H1 (cell line): ENCODE measurements around the gene ADM. TPM values are rescaled to one million over a fixed set of nuclear protein-coding genes. Genes with fewer than 3 reads are reported as not detected.

Source experiments
- CTCF ChIA-PET: fragments of 300-600 bp; sonication (Branson Sonifier 250); formaldehyde crosslinking; loops from one replicate; lab custom pipeline; 2021; ENCODE audit not compliant: partially characterized antibody; lab: Charles Lee
- POLR2A ChIA-PET: fragments of 300-600 bp; sonication (Branson Sonifier 250); formaldehyde crosslinking; loops from one replicate; lab custom pipeline; 2021; ENCODE audit warnings: inconsistent platforms; ENCODE audit not compliant: partially characterized antibody; lab: Charles Lee
- DNase-seq, 2 experiments: peaks; one replicate each; pipeline versions ENCODE4 v3.0.0 to v3.0.0-alpha.2; 2010 to 2022; ENCODE audit warnings: low spot score in 2 of 2, low read depth in 1 of 2, mixed read lengths in 1 of 2
- FAIRE-seq: peaks from 2 replicates; lab custom pipeline; 2011; peaks lifted over from hg19 to GRCh38; lab: Jason Lieb, UNC
- H2AFZ ChIP-seq: 2 replicates; pipeline ENCODE4 v1.8.1; 2012; ENCODE audit warnings: low read length, inconsistent platforms
- H2AK5ac ChIP-seq: 2 replicates; pipeline ENCODE4 v1.6.1; 2013; ENCODE audit warnings: low read depth, low read length
- H2BK120ac ChIP-seq: replicated peaks from 2 replicates; pipeline ENCODE3; 2013; ENCODE audit warnings: low read depth, low read length, inconsistent platforms
- H2BK12ac ChIP-seq: 2 replicates; pipeline ENCODE4 v1.6.1; 2013; ENCODE audit warnings: low read depth, low read length
- H2BK15ac ChIP-seq: 2 replicates; pipeline ENCODE4 v1.6.1; 2013; ENCODE audit warnings: low read length
- H2BK20ac ChIP-seq: 2 replicates; pipeline ENCODE4 v1.6.1; 2013; ENCODE audit warnings: low read length
- H2BK5ac ChIP-seq: 2 replicates; pipeline ENCODE4 v1.6.1; 2013; ENCODE audit warnings: low read depth, low read length
- H3K14ac ChIP-seq: 2 replicates; pipeline ENCODE4 v1.6.1; 2013; ENCODE audit warnings: inconsistent platforms; ENCODE audit not compliant: insufficient read length
- H3K18ac ChIP-seq: 2 replicates; pipeline ENCODE4 v1.6.1; 2013; ENCODE audit warnings: low read length; ENCODE audit errors: extremely low read depth
- H3K23ac ChIP-seq: 2 replicates; pipeline ENCODE4 v1.6.1; 2013; ENCODE audit warnings: inconsistent platforms; ENCODE audit not compliant: insufficient read length
- H3K23me2 ChIP-seq: 2 replicates; pipeline ENCODE4 v1.6.1; 2013; ENCODE audit warnings: low read depth, low read length
- H3K27ac ChIP-seq: 2 replicates; pipeline ENCODE4 v1.6.1; 2011; ENCODE audit warnings: low read depth, low read length, inconsistent platforms
- H3K27me3 ChIP-seq, 4 experiments: replicated peaks in 1 of 4; 1 replicate in 1 of 4; 2 replicates in 3 of 4; pipeline versions ENCODE4 v1.6.1 to v1.8.1; 2011 to 2013; ENCODE audit warnings: low read length in 3 of 4, mild to moderate bottlenecking in 3 of 4, inconsistent platforms in 2 of 4, mixed read lengths in 2 of 4, moderate library complexity in 1 of 4; ENCODE audit not compliant: control insufficient read depth in 3 of 4, insufficient read depth in 3 of 4; ENCODE audit errors: extremely low read depth in 1 of 4
- H3K36me3 ChIP-seq, 4 experiments: 2 replicates each; pipeline versions ENCODE4 v1.6.1 to v1.8.1; 2011 to 2013; ENCODE audit warnings: mild to moderate bottlenecking in 4 of 4, low read length in 3 of 4, moderate library complexity in 2 of 4, control low read depth in 1 of 4, inconsistent platforms in 1 of 4; ENCODE audit not compliant: insufficient read depth in 4 of 4, control insufficient read depth in 2 of 4
- H3K4ac ChIP-seq: replicated peaks from 2 replicates; pipeline ENCODE3; 2013; ENCODE audit warnings: low read length, low read depth, mixed read lengths, inconsistent platforms; ENCODE audit not compliant: insufficient read length
- H3K4me1 ChIP-seq, 4 experiments: replicated peaks in 1 of 4; 1 replicate in 1 of 4; 2 replicates in 3 of 4; pipeline versions ENCODE4 v1.6.1 to v1.8.1; 2011 to 2013; ENCODE audit warnings: low read length in 3 of 4, inconsistent platforms in 2 of 4, mixed read lengths in 1 of 4; ENCODE audit not compliant: insufficient read depth in 4 of 4, control insufficient read depth in 3 of 4
- H3K4me2 ChIP-seq, 2 experiments: 2 replicates each; pipeline versions ENCODE4 v1.6.1 to v1.8.1; 2011 to 2013; ENCODE audit warnings: low read depth in 2 of 2, low read length in 2 of 2, control low read depth in 1 of 2, inconsistent platforms in 1 of 2, mild to moderate bottlenecking in 1 of 2; ENCODE audit not compliant: insufficient read depth in 1 of 2
- H3K4me3 ChIP-seq, 4 experiments: fragments of 200-600, 300-600 bp in 1 of 4; sonication (generic), shearing (Covaris generic), sonication (Bioruptor Twin) in 1 of 4; 2 replicates each; pipeline versions ENCODE4 v1.5.1 to v1.8.1; 2011 to 2016; ENCODE audit warnings: low read length in 4 of 4, low read depth in 3 of 4, control low read depth in 2 of 4, inconsistent platforms in 2 of 4, mild to moderate bottlenecking in 2 of 4, mixed read lengths in 1 of 4, moderate library complexity in 1 of 4; ENCODE audit not compliant: insufficient read depth in 2 of 4; ENCODE audit errors: extremely low read depth in 1 of 4
- H3K56ac ChIP-seq: replicated peaks from 2 replicates; pipeline ENCODE3; 2013; ENCODE audit warnings: low read depth, mild to moderate bottlenecking, mixed read lengths, low read length, inconsistent platforms; ENCODE audit not compliant: insufficient read length
- H3K79me1 ChIP-seq: 2 replicates; pipeline ENCODE4 v1.6.1; 2013; ENCODE audit warnings: low read depth, low read length, control low read depth
- H3K79me2 ChIP-seq, 2 experiments: 2 replicates each; pipeline versions ENCODE4 v1.6.1 to v1.8.1; 2012 to 2013; ENCODE audit warnings: low read length in 2 of 2, mild to moderate bottlenecking in 2 of 2, inconsistent platforms in 1 of 2; ENCODE audit not compliant: insufficient read depth in 2 of 2, control insufficient read depth in 1 of 2
- H3K9ac ChIP-seq, 4 experiments: replicated peaks in 1 of 4; 1 replicate in 1 of 4; 2 replicates in 3 of 4; pipeline versions ENCODE4 v1.6.1 to v1.8.1; 2011 to 2013; ENCODE audit warnings: low read depth in 3 of 4, low read length in 3 of 4, control low read depth in 2 of 4, mild to moderate bottlenecking in 2 of 4, moderate library complexity in 2 of 4, inconsistent platforms in 1 of 4; ENCODE audit errors: extremely low read depth in 1 of 4
- H3K9me3 ChIP-seq, 2 experiments: 2 replicates each; pipeline versions ENCODE4 v1.6.1 to v1.8.1; 2012 to 2013; ENCODE audit warnings: mild to moderate bottlenecking in 2 of 2, moderate library complexity in 2 of 2, control low read depth in 1 of 2, inconsistent platforms in 1 of 2, low read depth in 1 of 2, low read length in 1 of 2, mixed read lengths in 1 of 2; ENCODE audit not compliant: insufficient read depth in 2 of 2
- H4K20me1 ChIP-seq, 2 experiments: replicated peaks in 1 of 2; 2 replicates each; pipeline versions ENCODE3 to v1.8.1; 2011 to 2013; ENCODE audit warnings: inconsistent platforms in 2 of 2, low read length in 2 of 2, mild to moderate bottlenecking in 1 of 2; ENCODE audit not compliant: insufficient read depth in 2 of 2, control insufficient read depth in 1 of 2
- H4K5ac ChIP-seq: 2 replicates; pipeline ENCODE4 v1.6.1; 2013; ENCODE audit warnings: low read length, low read depth, mixed read lengths, inconsistent platforms; ENCODE audit not compliant: insufficient read length
- H4K8ac ChIP-seq: 2 replicates; pipeline ENCODE4 v1.8.0; 2013; ENCODE audit warnings: mild to moderate bottlenecking, moderate library complexity, low read length, inconsistent platforms; ENCODE audit not compliant: insufficient read depth; ENCODE audit errors: extremely low read depth
- H4K91ac ChIP-seq: replicated peaks from 2 replicates; pipeline ENCODE3; 2013; ENCODE audit warnings: low read length, mixed read lengths, inconsistent platforms; ENCODE audit not compliant: insufficient read length
- ATF3 ChIP-seq: IDR thresholded peaks from 2 replicates; pipeline ENCODE4 v1.6.1; 2011; ENCODE audit warnings: low read depth, mild to moderate bottlenecking, low read length; ENCODE audit not compliant: insufficient read depth
- BACH1 ChIP-seq: IDR thresholded peaks from 2 replicates; pipeline ENCODE4 v1.6.1; 2012; ENCODE audit warnings: low read length, improper control_type of control experiment
- CBX5 ChIP-seq: fragments of 300-800, 300-1000 bp; sonication (generic); IDR thresholded peaks from 2 replicates; pipeline ENCODE4 v1.7.1; 2016; ENCODE audit warnings: antibody characterized with exemption, low read length, low read depth
- CBX8 ChIP-seq: fragments of 300-800, 300-1000 bp; sonication (generic); IDR thresholded peaks from 2 replicates; pipeline ENCODE4 v1.7.1; 2016; ENCODE audit warnings: low read depth, low read length, borderline replicate concordance
- NRF1 ChIP-seq: IDR thresholded peaks from 2 replicates; pipeline ENCODE4 v1.6.1; 2011; ENCODE audit warnings: mild to moderate bottlenecking, low read depth, low read length, improper control_type of control experiment
- SIRT6 ChIP-seq: IDR thresholded peaks from one replicate; pipeline ENCODE4 v1.7.1; 2012; ENCODE audit warnings: low read length, inconsistent platforms
- SP2 ChIP-seq: IDR thresholded peaks from 2 replicates; pipeline ENCODE4 v1.6.1; 2012; ENCODE audit warnings: mild to moderate bottlenecking, low read length, inconsistent platforms
- SUZ12 ChIP-seq: fragments of 200-600 bp; sonication (generic); IDR thresholded peaks from 2 replicates; pipeline ENCODE4 v1.6.1; 2012; ENCODE audit warnings: mild to moderate bottlenecking, inconsistent platforms, low read length, moderate library complexity, mixed read lengths
- WGBS, 2 experiments: shearing (Covaris generic) in 1 of 2; methylation state at CpG; one replicate each; pipeline versions ENCODE4 v1.1.6 to v1.1.7; 2013 to 2015; ENCODE audit warnings: low lambda C conversion rate in 2 of 2, mixed read lengths in 2 of 2, inconsistent platforms in 1 of 2, low coverage in 1 of 2, missing lambda C conversion rate in 1 of 2; ENCODE audit not compliant: insufficient replicate concordance in 2 of 2, insufficient coverage in 1 of 2, insufficient read length in 1 of 2; ENCODE audit errors: extremely low coverage in 1 of 2, missing lambda C conversion rate in 1 of 2; 5-methylcytosine and 5-hydroxymethylcytosine counted together
- polyA plus RNA-seq, 7 experiments: library from polyadenylated mRNA; depleted of rRNA in 3 of 7; stranded (reverse) in 5 of 7; unstranded in 2 of 7; fragments of >200 nt in 5 of 7; fragments of 200-250 nt in 2 of 7; gene quantifications; 1 replicate in 5 of 7; 2 replicates in 1 of 7; 4 replicates in 1 of 7; pipeline versions ENCODE4 v1.2.1 to v1.2.3, GENCODE V29; 2011 to 2013; ENCODE audit warnings: missing spikeins in 2 of 7, mixed read lengths in 2 of 7
- total RNA-seq: library from RNA; stranded (reverse); fragmentation: NEBNext Ultra II Directional; extraction: Animal tissue kit (Norgen Biotek cat#: 25700); gene quantifications from 2 replicates; pipeline ENCODE4 v1.2.1, GENCODE V29; 2021

Gene ADM
- total and polyA plus RNA-seq, 2 of the 8 experiments (the other 6 are each of a cell fraction or from before 2014, with no cell fraction given), result 94.1 to 95.6 TPM

GRCh38 chr11:10351435-10351764 is 46.5 kb downstream of the ADM start:
- Histone ChIP-seq H3K23me2 (no peaks in the 10 kb centered on the region), H3K56ac (peak overlapping the region; percentile 89), H2AFZ (no peak overlapping the region), H3K23ac (no peak overlapping the region), H3K18ac (peak overlapping the region; percentile 96), H3K4me3 (peak overlapping the region in 2 of 4 experiments; percentile 3 to 35; a peak in 1 of 8 replicates), H3K27me3 (no peaks in the 10 kb centered on the region; a peak in 1 of 7 replicates), H2BK5ac (peak overlapping the region; percentile 99), H2BK120ac (peak overlapping the region; percentile 75), H3K79me2 (no peaks in the 10 kb centered on the region), H3K4me1 (peaks cover 5 to 25% (median 16%) of the 10 kb centered on the region in 4 experiments; a peak in 6 of 7 replicates), H3K9me3 (peaks cover 0 to 6% of the 10 kb centered on the region in 2 experiments; a peak in 1 of 4 replicates), H3K14ac (no peak overlapping the region), H2AK5ac (peak overlapping the region; percentile 68)
- CTCF ChIA-PET, result interaction anchor here (2.0 to 6.3 kb wide), 2 partner anchors 16 to 49 kb away, joined by 4 to 53 read pairs; no protein-coding TSS in a partner anchor
- DNase-seq, result no peak
- FAIRE-seq, result no peak
- no peak for TF ChIP-seq CBX8
- TF ChIP-seq SUZ12, result no peak
- no peak for TF ChIP-seq SIRT6
- no peak for TF ChIP-seq NRF1
- no peak for TF ChIP-seq SP2
- 0 out of 2 replicates have a peak, but pooled peaks have one; percentile 10 for TF ChIP-seq ATF3
- TF ChIP-seq BACH1, result 0 out of 2 replicates have a peak, but pooled peaks have one; percentile 10
- TF ChIP-seq CBX5, result no peak
- TF ChIP-seq, all 59 proteins: peak for 2
- no peak overlapping the region; the same call in 1 of the 2 replicates for H4K8ac ChIP-seq
- H2BK15ac ChIP-seq, result no peak overlapping the region; the same call in 1 of the 2 replicates
- peak overlapping the region; percentile 56 to 81 for H3K4me2 ChIP-seq
- peak overlapping the region; percentile 92 for H4K5ac ChIP-seq
- peak overlapping the region in 3 of 4 experiments; percentile 9 to 58 (median 56); a peak in 5 of 7 replicates for H3K9ac ChIP-seq
- peak overlapping the region; percentile 95 for H3K27ac ChIP-seq
- H2BK20ac ChIP-seq, result peak overlapping the region; percentile 40; the same call in 1 of the 2 replicates
- POLR2A ChIA-PET, result interaction anchor here (0.9 to 5.5 kb wide), 17 partner anchors 8 to 1650 kb away, joined by 3 to 129 read pairs (median 4); partner anchors contain the start of genes ADM and WEE1
- H4K20me1 ChIP-seq, result no peaks in the 10 kb centered on the region
- no peaks in the 10 kb centered on the region for H3K79me1 ChIP-seq
- H4K91ac ChIP-seq, result peak overlapping the region; percentile 100
- peak overlapping the region; percentile 94 for H2BK12ac ChIP-seq
- no peaks in the 10 kb centered on the region; a peak in 1 of 8 replicates for H3K36me3 ChIP-seq
- peak overlapping the region; percentile 98 for H3K4ac ChIP-seq
- WGBS, 2 experiments, result 6% methylated on average over 5 of the region's 5 CpGs; no CpG with 5 or more reads in 1 of the 2 experiments
